K562 treated with DMSO at 1 percent for 12 hours (cell line): ENCODE results near the gene SMKR1. TPM values are rescaled to one million over a fixed set of nuclear protein-coding genes. Genes with fewer than 3 reads are reported as not detected.

ENCODE experiments used
- total RNA-seq: library from RNA; unstranded; fragments of 300-600 nt; gene quantifications from 2 replicates; pipeline ENCODE4 v1.2.3, GENCODE V29; 2022; ENCODE audit not compliant: insufficient read depth

The SMKR1 gene
- not detected in 2 replicates for total RNA-seq

DNA sequence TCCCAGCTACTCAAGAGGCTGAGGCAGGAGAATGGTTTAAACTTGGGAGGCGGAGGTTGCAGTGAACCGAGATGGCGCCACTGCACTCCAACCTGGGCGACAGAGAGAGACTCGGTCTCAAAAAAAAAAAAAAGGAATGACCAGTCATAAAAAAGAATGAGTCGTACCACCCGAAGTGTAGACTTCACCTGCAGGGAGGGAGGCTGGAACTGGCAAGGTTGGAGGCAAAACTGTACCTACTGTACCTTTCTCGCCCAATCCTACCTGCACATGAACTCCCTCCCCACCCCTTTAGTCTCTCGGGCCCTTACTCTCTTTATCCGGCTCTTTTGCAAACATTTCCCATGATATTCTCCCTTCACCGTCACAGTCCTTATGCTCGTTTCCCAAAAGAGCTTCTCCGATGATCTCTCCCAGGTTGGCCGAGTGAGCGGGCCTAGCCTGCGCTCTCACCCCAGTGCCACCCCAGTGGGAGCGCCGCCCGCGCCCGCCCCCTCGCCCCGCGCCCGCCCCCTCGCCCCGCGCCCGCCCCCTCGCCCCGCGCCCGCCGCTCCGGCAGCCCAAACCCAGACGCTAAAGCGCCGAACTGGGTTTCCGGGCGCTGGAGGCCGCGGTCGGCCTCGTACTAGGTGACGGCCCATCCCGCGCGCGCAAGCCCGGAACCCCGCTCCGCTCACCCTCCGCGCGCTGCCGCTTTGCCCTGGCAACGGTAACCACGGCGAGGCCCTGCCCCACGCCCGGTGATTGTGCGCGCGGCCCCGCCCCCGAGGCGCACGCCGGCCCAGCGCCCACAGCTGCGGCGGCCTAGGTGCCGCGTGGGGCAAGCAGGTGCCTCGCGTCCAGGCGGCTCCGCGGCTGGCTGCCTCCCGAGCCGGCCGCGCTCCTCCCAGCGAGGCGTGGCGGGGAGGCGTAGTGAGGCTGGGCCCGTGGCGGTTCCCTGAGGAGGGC lies at the start of gene SMKR1:
Gene SMKR1 (plus strand): TSS at position 772 of the 948 bp plus-strand sequence. CDS start 294 bp downstream, outside the sequence.

Other genes starting within 250 kb of the SMKR1 start
- gene STRIP2, start 68.1 kb upstream of the SMKR1 start, total RNA-seq: 7.4 and 29.5 TPM in 2 replicates
- 7.8 and 11.7 TPM in 2 replicates for gene NRF1, start 109.2 kb downstream of the SMKR1 start, total RNA-seq